ENCODE measurements around the gene CA6.
"Not testable (repeated sequence)": the region's sequence is repeated elsewhere in the genome, so short reads cannot be mapped to it uniquely, and the experiment has no call there.

CA6 gene

DNA sequence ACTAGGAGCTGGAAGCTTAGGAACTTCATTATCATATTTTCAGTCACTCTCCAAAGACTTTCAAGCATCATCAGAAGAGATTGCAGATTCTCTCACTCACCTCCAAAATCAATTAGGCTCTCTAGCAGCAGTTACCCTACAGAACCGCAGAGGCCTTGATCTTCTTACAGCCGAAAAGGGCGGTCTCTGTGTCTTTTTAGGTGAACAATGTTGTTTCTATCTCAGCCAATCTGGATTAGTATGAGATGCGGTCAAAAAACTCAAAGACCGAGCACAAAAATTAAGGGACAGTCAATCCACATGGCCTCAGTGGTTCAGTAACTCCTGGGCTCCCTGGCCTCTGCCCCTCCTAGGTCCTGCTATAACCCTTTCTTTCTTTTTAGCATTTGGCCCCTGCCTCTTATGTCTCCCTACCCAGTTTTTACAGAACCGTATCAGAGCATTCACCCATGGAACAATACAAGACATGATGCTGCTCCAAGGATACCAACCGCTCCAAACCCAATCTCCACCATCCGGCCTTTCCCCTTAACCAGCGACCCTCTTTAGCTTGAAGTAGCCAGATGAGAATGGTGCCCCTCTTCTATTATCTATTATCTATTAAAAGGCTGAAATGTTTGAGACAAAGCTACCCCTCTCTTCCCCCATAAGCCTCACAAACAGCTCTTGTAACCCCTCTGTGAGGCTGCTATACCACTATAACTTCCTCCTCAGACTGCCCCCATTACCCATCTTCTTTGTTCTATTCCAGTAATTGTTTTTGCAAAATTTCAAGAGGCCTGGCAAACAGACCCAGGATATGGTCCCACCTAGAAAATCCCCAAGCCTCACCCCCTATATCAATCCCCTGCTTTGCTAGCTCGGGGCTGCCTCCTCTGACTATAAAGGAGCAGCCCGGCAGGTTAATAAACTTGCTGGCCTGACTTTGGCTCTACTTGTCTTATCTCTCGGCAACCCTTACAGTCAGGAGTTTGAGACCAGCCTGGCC lies 18.7 kb upstream of the CA6 start:
- DNase-seq (ENCODE audit: low read depth), result no peak

- no peak for DNase-seq (ENCODE audit: low read depth)
Measured at GRCh38 chr1:8930116-8930515, 15.6 kb upstream of the CA6 start.

- not testable (repeated sequence) for DNase-seq (ENCODE audit: low read depth)
Measured at GRCh38 chr1:8937051-8937450, 8.6 kb upstream of the CA6 start.

GRCh38 chr1:8937701-8938100 lies 8.0 kb upstream of the CA6 start:
- no peak for DNase-seq (ENCODE audit: low read depth)

GRCh38 chr1:8938232-8938999 lies 7.3 kb upstream of the CA6 start:
- no peak for DNase-seq (ENCODE audit: low read depth)

- DNase-seq (ENCODE audit: low read depth), result no peak
Measured at GRCh38 chr1:8939000-8939265, 6.7 kb upstream of the CA6 start.

- no peak for DNase-seq (ENCODE audit: low read depth)
Measured at GRCh38 chr1:8939362-8939995, 6.2 kb upstream of the CA6 start.

DNA sequence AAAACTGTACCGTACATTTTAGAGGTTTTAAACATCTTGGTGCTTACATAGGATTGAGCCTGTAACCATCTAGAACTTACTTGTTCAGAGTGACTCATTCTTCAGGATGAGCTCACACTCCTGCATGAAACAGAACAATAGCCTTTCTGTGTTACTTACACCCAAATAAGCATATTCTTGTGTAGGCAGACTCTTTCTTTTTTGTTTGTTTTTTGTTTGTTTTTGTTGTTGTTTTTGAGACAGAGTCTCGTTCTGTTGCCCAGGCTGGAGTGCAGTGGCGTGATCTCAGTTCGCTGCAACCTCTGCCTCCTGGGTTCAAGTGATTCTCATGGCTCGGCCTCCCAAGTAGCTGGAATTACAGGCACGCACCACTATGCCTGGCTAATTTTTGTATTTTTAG lies 3.8 kb upstream of the CA6 start:
- DNase-seq (ENCODE audit: low read depth), result no peak

- DNase-seq (ENCODE audit: low read depth), result no peak
Measured at GRCh38 chr1:8943498-8944405, 1.9 kb upstream of the CA6 start.

DNA sequence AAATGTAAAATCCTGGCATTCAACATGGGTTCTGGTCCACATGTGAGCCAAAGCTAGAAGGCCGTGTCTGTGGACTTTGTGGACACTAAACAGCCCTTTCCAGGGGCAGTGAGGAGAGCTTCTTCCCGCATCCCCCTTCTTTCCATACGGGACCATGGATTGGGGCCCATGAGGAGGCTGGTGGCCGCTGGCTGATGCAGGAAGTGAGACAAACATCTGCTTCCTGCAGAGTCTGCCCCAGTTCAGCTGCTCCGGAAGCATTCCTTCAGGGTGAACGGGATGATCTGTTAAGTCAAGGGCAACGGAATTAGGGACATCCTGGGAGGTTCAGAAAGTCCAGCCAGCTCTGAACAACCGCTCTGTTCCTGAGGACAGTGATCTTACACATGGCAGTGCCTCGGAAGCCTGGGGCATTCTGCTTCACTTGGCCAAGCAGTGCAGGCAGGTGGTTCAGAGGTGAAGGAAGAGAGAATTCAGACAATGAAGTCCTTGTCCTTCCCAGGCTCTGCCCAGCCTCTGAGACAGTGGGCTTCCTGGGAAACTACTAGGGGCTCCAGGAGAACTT lies 1.5 kb downstream of the CA6 start:
- DNase-seq (ENCODE audit: low read depth), result no peak

- no peak for DNase-seq (ENCODE audit: low read depth)
Measured at GRCh38 chr1:8950309-8950708, 4.6 kb downstream of the CA6 start.

DNA sequence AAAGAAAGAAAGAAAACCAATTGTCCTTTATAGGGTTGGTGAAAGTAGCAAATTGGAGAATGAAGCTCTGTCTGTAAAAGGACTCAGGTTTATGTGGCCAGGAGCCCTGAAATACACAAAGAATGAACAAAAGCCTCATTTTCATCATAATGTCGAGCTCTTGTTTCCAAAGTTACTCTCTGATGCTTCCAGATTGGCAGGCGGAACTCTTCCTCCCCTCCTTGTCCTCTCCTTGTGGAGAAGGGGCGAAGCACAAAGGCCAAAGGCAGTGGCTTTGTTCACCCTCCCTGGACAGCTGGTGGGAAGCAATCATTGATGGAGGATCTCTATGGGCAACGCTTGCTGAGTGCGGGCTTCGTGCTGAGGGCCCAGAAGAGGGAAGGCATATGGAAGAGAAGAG lies 5.6 kb downstream of the CA6 start:
- no peak for DNase-seq (ENCODE audit: low read depth)

GRCh38 chr1:8955406-8955805 lies 9.7 kb downstream of the CA6 start:
- no peak for DNase-seq (ENCODE audit: low read depth)

GRCh38 chr1:8956461-8957349 lies 11.0 kb downstream of the CA6 start:
- DNase-seq (ENCODE audit: low read depth), result no peak

GRCh38 chr1:8962812-8963530 lies 17.3 kb downstream of the CA6 start:
- no peak for DNase-seq (ENCODE audit: low read depth)

- no peak for DNase-seq (ENCODE audit: low read depth)
Measured at GRCh38 chr1:8963963-8964362, 18.3 kb downstream of the CA6 start.

DNA sequence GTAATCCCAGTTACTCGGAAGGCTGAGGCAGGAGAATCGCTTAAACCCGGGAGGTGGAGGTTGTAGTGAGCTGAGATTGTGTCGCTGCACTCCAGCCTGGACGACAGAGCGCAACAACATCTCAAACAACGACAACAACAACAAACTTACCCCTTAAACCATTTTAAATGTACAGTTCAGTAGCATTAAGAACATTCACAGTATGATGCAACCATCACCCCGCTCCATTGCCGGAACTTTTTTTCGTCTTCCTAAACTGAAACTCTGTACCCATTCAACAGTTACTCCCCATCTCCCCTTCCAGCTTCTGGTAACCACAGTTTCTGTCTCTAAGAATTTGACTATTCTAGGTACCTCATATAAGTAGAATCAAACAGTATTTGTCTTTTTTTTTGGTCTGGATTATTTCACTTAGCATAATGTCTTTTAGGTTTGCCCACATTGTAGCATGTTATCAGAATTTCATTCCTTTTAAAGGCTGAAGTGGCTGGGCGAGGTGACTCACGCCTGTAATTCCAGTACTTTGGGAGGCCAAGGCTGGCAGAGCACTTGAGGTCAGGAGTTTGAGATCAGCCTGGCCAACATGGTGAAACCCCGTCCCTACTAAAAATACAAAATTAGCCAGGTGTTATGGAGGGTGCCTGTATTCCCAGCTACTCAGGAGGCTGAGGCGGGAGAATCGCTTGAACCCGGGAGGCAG lies 19.6 kb downstream of the CA6 start:
- no peak for DNase-seq (ENCODE audit: low read depth)

- DNase-seq (ENCODE audit: low read depth), result no peak
Measured at GRCh38 chr1:8966606-8967005, 20.9 kb downstream of the CA6 start.

GRCh38 chr1:8968902-8969301 lies 23.2 kb downstream of the CA6 start:
- DNase-seq (ENCODE audit: low read depth), result not testable (repeated sequence)
